ENCODE measurements around the gene VIM.

VIM gene

DNA sequence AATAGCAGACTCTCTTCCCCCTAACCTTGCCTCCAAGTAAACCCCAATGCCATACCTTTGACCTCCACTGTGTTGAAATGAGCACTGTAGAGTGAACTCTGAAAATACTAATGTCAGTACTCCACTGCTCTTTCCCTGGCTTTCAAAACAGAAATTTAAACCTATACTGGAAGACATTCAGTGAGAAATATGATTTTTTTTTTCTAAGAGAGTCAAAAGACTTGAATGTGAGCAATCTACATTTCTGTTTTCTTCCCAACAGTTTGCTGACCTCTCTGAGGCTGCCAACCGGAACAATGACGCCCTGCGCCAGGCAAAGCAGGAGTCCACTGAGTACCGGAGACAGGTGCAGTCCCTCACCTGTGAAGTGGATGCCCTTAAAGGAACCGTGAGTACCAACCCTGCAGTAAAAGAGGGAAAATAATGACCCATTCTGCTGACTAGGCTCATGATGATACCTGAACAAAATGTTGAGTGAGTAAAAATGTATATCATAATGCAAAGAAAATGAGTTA is 6.4 kb downstream of the VIM start:
- H3K9me3 ChIP-seq (ENCODE audit: control insufficient read depth, insufficient read depth, low read depth, low read length) = no peaks in the 10 kb centered on the region
- POLR2A ChIA-PET = interaction anchor here (4.4 kb wide), 1 partner anchor 34 kb away, joined by 19 read pairs; the partner anchor contains the start of gene TRDMT1
- peaks cover 63 to 86% of the 10 kb centered on the region in 2 experiments for H3K36me3 ChIP-seq (ENCODE audit: control insufficient read depth in 2 of 2, insufficient read depth in 1 of 2, low read length in 2 of 2)
- H3K27ac ChIP-seq (ENCODE audit: extremely low read depth, low read depth, low read length) = 0 out of 2 replicates have a peak overlapping the region, but pooled peaks have one; percentile 25
- TF ChIP-seq, protein P1, sequence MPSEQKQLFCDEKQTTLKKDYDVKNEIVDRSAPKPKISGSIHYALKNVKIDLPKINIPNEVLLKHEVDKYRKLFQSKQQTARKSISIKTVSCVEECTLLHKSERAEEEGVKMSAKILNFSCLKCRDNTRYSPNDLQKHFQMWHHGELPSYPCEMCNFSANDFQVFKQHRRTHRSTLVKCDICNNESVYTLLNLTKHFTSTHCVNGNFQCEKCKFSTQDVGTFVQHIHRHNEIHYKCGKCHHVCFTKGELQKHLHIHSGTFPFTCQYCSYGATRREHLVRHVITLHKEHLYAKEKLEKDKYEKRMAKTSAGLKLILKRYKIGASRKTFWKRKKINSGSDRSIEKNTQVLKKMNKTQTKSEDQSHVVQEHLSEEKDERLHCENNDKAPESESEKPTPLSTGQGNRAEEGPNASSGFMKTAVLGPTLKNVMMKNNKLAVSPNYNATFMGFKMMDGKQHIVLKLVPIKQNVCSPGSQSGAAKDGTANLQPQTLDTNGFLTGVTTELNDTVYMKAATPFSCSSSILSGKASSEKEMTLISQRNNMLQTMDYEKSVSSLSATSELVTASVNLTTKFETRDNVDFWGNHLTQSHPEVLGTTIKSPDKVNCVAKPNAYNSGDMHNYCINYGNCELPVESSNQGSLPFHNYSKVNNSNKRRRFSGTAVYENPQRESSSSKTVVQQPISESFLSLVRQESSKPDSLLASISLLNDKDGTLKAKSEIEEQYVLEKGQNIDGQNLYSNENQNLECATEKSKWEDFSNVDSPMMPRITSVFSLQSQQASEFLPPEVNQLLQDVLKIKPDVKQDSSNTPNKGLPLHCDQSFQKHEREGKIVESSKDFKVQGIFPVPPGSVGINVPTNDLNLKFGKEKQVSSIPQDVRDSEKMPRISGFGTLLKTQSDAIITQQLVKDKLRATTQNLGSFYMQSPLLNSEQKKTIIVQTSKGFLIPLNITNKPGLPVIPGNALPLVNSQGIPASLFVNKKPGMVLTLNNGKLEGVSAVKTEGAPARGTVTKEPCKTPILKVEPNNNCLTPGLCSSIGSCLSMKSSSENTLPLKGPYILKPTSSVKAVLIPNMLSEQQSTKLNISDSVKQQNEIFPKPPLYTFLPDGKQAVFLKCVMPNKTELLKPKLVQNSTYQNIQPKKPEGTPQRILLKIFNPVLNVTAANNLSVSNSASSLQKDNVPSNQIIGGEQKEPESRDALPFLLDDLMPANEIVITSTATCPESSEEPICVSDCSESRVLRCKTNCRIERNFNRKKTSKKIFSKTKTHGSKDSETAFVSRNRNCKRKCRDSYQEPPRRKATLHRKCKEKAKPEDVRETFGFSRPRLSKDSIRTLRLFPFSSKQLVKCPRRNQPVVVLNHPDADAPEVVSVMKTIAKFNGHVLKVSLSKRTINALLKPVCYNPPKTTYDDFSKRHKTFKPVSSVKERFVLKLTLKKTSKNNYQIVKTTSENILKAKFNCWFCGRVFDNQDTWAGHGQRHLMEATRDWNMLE (tag by site-specific recombination; conservative IDR thresholded peaks at IDR 0.05; ENCODE audit: low read depth) = no peak
- TF ChIP-seq ZBTB8A (tag by site-specific recombination; IDR thresholded peaks at IDR 0.05) (no peak), ZNF174 (tag by site-specific recombination; IDR thresholded peaks at IDR 0.05) (no peak), ZNF426 (tag by site-specific recombination; IDR thresholded peaks at IDR 0.05) (no peak), ZNF37A (tag by site-specific recombination; IDR thresholded peaks at IDR 0.05) (no peak), ZNF2 (tag by site-specific recombination; IDR thresholded peaks at IDR 0.05) (no peak), OVOL3 (tag by site-specific recombination; IDR thresholded peaks at IDR 0.05) (no peak), ZNF114 (tag by site-specific recombination; IDR thresholded peaks at IDR 0.05) (no peak), ZNF302 (tag by site-specific recombination; IDR thresholded peaks at IDR 0.05; ENCODE audit: low read depth) (no peak), BCL6B (tag by site-specific recombination; IDR thresholded peaks at IDR 0.05) (no peak), ZNF416 (tag by site-specific recombination; IDR thresholded peaks at IDR 0.05) (no peak)
- CTCF ChIA-PET = interaction anchor here (0.5 to 1.4 kb wide), 6 partner anchors 22 to 1715 kb away, joined by 3 to 5 read pairs (median 4); no protein-coding TSS in a partner anchor
- peaks cover 8% of the 10 kb centered on the region for H3K4me1 ChIP-seq (ENCODE audit: control insufficient read depth, insufficient read depth, low read length)
- H3K4me3 ChIP-seq (ENCODE audit: low read depth, low read length) = no peak overlapping the region

GRCh38 chr10:17235136-17235535 is 7.1 kb downstream of the VIM start:
- ChIA-PET POLR2A (interaction anchor here (4.4 kb wide), 1 partner anchor 35 kb away, joined by 19 read pairs; the partner anchor contains the start of gene TRDMT1), CTCF (interaction anchor here (0.5 to 1.4 kb wide), 8 partner anchors 22 to 1715 kb away, joined by 3 to 5 read pairs (median 4); no protein-coding TSS in a partner anchor)
- H3K36me3 ChIP-seq (ENCODE audit: control insufficient read depth in 2 of 2, insufficient read depth in 1 of 2, low read length in 2 of 2) = peaks cover 63 to 79% of the 10 kb centered on the region in 2 experiments
- H3K27ac ChIP-seq (ENCODE audit: extremely low read depth, low read depth, low read length) = 0 out of 2 replicates have a peak overlapping the region, but pooled peaks have one; percentile 25
- H3K9me3 ChIP-seq (ENCODE audit: control insufficient read depth, insufficient read depth, low read depth, low read length) = no peaks in the 10 kb centered on the region
- peaks cover 8% of the 10 kb centered on the region for H3K4me1 ChIP-seq (ENCODE audit: control insufficient read depth, insufficient read depth, low read length)
- TF ChIP-seq, protein P2, sequence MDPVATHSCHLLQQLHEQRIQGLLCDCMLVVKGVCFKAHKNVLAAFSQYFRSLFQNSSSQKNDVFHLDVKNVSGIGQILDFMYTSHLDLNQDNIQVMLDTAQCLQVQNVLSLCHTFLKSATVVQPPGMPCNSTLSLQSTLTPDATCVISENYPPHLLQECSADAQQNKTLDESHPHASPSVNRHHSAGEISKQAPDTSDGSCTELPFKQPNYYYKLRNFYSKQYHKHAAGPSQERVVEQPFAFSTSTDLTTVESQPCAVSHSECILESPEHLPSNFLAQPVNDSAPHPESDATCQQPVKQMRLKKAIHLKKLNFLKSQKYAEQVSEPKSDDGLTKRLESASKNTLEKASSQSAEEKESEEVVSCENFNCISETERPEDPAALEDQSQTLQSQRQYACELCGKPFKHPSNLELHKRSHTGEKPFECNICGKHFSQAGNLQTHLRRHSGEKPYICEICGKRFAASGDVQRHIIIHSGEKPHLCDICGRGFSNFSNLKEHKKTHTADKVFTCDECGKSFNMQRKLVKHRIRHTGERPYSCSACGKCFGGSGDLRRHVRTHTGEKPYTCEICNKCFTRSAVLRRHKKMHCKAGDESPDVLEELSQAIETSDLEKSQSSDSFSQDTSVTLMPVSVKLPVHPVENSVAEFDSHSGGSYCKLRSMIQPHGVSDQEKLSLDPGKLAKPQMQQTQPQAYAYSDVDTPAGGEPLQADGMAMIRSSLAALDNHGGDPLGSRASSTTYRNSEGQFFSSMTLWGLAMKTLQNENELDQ (tag by site-specific recombination; IDR thresholded peaks at IDR 0.05; ENCODE audit: low read depth) = no peak
- TF ChIP-seq, protein P3, sequence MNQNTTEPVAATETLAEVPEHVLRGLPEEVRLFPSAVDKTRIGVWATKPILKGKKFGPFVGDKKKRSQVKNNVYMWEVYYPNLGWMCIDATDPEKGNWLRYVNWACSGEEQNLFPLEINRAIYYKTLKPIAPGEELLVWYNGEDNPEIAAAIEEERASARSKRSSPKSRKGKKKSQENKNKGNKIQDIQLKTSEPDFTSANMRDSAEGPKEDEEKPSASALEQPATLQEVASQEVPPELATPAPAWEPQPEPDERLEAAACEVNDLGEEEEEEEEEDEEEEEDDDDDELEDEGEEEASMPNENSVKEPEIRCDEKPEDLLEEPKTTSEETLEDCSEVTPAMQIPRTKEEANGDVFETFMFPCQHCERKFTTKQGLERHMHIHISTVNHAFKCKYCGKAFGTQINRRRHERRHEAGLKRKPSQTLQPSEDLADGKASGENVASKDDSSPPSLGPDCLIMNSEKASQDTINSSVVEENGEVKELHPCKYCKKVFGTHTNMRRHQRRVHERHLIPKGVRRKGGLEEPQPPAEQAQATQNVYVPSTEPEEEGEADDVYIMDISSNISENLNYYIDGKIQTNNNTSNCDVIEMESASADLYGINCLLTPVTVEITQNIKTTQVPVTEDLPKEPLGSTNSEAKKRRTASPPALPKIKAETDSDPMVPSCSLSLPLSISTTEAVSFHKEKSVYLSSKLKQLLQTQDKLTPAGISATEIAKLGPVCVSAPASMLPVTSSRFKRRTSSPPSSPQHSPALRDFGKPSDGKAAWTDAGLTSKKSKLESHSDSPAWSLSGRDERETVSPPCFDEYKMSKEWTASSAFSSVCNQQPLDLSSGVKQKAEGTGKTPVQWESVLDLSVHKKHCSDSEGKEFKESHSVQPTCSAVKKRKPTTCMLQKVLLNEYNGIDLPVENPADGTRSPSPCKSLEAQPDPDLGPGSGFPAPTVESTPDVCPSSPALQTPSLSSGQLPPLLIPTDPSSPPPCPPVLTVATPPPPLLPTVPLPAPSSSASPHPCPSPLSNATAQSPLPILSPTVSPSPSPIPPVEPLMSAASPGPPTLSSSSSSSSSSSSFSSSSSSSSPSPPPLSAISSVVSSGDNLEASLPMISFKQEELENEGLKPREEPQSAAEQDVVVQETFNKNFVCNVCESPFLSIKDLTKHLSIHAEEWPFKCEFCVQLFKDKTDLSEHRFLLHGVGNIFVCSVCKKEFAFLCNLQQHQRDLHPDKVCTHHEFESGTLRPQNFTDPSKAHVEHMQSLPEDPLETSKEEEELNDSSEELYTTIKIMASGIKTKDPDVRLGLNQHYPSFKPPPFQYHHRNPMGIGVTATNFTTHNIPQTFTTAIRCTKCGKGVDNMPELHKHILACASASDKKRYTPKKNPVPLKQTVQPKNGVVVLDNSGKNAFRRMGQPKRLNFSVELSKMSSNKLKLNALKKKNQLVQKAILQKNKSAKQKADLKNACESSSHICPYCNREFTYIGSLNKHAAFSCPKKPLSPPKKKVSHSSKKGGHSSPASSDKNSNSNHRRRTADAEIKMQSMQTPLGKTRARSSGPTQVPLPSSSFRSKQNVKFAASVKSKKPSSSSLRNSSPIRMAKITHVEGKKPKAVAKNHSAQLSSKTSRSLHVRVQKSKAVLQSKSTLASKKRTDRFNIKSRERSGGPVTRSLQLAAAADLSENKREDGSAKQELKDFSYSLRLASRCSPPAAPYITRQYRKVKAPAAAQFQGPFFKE (tag by site-specific recombination; IDR thresholded peaks at IDR 0.05; ENCODE audit: borderline replicate concordance) = no peak
- TF ChIP-seq AEBP2 (tag by site-specific recombination; IDR thresholded peaks at IDR 0.05; ENCODE audit: borderline replicate concordance) (no peak), SP3 (tag by site-specific recombination; IDR thresholded peaks at IDR 0.05) (no peak), GLIS2 (tag by site-specific recombination; IDR thresholded peaks at IDR 0.05) (no peak), ZNF366 (tag by site-specific recombination; conservative IDR thresholded peaks at IDR 0.05) (no peak)
- no peak overlapping the region for H3K4me3 ChIP-seq (ENCODE audit: low read depth, low read length)

Data from HEK293 (cell line).